ENCODE results near the gene CHCHD10.

CHCHD10 gene

DNA sequence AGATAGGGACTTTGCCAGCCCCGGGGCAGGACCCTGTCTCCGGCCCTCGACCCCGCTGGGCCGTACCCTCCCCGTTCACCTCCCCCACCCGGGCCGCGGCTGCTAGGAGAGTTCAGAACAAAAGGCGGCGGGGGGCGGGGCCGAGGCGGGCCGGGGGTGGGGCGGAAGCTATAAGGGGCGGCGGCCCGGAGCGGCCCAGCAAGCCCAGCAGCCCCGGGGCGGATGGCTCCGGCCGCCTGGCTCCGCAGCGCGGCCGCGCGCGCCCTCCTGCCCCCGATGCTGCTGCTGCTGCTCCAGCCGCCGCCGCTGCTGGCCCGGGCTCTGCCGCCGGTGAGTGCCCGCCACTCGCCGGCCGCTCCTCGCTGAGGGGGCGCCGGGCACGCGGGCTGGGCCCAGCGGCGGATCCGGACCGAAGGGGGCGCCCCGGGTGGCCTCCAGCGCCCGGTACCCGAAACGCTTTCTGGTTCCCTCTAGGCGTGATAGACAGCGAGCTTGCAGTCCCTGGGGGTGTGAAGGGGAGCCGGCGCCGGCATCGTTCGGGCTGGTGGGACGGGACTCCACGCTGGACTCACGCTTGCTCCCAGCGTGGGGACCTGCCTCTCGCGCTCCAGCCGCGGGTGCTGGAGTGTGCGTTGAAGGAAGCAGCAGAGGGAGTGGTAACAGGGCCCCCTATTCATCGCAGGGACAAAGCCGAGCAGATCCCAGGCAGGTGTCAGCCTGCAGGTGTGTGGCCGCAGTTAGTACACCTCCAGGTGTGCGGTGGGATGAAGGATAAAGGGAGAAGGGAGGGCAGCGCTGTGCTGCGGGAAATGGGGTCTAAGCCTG, 5.1 kb upstream of the CHCHD10 start, which contains the start of gene MMP11:
Gene MMP11, plus strand, starts transcription at position 201 of the 825 bp plus-strand sequence. Its CDS starts 22 bp downstream, at position 223.
- DNase-seq (ENCODE audit: low read depth in 2 of 2): peak in 1 of 2 donors; percentile 38

DNA sequence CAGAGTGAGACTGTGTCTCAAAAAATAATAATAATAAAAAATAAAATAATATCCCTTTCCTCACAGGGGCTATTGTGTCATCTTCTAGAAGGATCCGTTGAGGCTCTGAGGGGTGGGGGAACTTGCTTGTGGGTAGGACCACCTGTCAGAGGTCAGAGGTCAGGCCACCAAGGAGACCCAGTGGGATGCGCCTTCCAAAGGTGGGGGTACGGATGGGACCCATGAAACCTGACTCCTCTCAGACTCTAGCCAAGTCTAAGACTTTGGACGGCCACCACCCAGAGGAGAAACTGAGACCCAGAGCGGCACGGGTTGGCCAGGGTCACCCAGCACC, 4.5 kb upstream of the CHCHD10 start:
- no peak for DNase-seq (ENCODE audit: low read depth in 2 of 2)

DNA sequence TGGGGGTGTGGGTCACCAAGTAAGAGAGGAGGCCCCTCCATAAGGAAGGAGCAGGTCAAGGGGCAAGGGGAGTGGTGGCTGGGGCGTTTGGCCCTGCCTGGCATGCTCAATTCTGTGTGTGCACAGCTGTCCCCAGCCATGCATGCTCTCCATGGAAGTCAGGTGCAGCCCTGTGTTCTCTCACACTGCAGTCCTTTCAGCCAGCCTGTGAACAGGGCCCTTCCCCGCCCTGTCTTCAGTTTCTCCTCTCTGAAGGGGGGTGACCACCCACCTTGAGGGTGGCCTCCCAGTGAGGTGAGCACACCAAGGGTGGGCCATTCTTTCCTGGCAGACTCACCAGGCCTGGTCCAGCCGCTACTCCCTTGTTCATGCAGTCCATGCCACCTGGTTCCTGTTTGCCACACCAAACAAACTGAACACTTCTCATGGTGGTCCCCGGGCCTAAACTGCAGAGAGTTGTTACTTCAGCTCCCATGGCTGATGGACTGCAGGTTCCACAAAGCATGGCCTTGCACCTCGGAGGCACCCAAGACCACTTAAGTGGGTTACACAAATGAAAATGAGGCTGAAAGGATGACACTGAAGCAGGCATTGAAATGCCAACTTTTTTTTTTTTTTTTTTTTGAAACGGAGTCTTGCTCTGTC, 1.7 kb upstream of the CHCHD10 start:
- no peak for DNase-seq (ENCODE audit: low read depth in 2 of 2)

DNA sequence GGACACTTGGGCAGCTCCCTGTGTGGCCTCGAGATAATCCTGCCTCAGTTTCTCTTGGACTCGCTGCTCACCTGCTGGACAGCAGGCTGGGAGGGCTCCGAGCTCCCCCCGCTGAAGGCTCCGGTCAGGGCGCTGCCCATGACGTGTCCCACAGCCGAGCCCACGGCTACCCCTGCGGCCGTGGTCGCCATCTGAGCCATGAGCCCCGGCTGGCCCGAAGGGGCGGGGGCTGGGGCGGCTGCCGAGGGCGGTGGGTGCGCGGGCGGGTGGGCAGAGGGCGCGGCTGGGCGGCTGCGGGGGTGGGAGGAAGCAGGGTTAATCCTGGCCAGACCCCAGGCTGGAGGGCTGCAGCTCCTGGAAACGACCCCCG, 484 bp downstream of the CHCHD10 start:
- DNase-seq (ENCODE audit: low read depth in 2 of 2): no peak

DNA sequence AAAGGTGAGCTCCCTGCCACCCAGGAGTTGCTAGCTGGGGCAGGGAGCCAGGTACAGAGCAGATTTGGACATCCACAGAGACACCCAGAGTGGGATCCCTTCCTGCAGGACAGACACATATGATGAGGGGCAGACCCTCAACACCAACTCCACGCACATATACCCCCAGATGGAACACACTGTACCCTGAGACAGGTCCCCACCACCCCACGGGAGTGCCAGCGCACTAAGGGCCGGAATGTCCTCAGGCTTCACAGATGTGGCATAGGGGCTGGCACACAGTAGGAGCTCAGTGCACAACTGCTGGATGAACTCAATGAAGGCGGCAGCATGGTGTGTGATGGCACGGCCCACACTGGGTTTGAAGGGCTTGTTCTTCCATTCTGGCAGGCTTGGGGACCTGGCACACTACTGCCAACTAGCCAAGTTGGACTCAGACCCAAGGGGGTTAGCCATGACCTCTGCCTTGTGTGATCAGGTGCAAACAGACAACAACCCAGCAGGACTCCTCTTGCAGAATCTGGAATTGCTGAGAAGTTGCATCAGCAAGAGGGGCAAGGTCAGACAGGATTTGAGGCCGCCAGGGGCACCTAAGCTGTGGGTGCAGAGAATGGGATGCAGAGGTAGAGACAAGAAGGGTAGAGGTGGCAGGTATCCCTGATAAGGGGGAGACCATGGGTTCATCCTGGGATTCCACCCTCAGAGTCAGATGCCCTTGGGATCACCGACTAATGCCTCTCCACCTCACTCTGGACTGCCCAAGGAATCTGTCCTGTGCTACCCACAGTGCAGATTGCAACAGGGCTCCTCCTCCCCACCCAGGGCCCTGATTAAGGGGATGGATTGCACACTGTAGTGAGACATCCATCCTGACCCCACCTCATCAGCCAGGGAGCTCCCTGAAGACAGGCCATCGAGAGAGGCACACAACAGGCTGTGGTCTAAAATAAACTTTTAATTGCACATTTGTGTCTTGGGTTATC, 2.6 kb downstream of the CHCHD10 start:
- no peak for DNase-seq (ENCODE audit: low read depth in 2 of 2)

DNA sequence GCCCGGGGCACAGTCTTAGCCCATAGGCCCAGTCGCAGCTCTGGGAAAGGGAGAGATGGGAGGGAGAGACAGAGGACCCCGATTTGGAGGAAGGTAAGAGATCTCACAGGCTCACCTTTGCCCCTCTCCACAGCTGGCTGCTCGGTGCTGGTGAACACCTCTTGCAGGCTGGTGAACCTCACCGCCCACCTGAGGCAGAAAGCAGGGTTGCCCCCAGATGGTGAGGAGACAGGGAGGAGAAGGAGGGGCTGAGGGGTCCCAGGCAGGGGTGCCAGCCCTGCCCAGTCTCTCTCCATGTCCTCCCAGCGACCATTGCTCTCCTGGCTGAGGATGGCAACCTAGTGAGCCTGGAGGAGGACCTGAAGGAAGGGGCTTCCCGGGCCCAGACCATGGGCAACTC, 3.8 kb downstream of the CHCHD10 start:
- no peak for DNase-seq (ENCODE audit: low read depth in 2 of 2)

DNA sequence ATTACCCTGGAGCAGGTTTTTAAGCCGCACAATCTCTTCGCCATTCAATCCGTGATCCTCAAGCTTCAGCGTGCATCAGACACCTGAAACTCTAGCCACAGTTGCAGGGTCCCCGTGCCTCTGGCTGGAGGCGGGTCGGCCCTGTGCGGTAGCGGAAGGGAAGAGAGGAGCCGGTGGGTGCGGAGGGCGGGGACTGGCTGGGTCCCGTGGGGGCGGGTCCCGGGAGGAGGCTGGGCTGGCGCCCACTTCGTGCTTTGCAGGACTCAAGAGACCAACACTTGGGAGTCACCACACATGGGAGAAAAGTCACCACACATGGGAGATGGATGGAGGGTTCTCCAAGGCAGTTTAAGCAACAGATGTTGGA, 4.2 kb downstream of the CHCHD10 start:
- DNase-seq (ENCODE audit: low read depth in 2 of 2): no peak

DNA sequence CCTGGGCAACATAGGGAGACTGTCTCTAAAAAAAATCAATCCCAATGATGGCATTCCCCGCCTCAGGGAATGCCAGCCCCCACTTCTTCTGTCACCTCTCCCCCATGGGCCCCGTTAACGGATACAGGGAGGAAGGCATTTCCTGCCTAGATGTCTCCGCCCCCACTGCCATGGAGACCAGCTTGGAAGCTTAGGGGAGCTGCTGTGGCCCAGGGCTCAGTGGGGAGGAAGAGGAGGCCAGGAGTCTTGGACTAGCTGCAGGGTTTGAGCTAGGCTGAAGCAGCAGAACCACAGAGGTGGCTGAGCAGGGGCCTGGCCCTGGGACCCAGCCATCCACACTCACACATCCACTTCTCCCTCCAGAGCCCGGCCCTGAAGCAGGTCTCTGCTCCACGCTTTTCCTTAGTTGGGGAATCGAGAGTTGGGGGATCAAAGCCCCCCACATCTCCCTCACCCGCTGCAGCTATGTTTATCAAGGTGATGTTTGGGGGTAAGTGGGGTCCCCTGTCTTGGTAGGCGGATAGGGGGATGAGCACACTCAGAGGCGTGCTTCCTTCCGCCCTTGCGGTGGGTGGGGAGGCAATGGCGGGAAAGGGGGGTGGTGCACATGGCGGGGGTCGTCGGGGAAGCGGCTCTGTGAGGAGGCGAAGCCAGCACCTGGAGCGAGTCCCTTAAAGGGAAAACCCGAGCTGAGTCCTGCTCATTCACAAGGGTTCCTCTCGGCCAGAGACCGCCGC, 4.8 kb downstream of the CHCHD10 start, which contains the start of gene C22orf15:
Gene C22orf15, plus strand, starts transcription at position 149 of the 737 bp plus-strand sequence. Its CDS starts 317 bp downstream, at position 466.
- no peak for DNase-seq (ENCODE audit: low read depth in 2 of 2)

DNA sequence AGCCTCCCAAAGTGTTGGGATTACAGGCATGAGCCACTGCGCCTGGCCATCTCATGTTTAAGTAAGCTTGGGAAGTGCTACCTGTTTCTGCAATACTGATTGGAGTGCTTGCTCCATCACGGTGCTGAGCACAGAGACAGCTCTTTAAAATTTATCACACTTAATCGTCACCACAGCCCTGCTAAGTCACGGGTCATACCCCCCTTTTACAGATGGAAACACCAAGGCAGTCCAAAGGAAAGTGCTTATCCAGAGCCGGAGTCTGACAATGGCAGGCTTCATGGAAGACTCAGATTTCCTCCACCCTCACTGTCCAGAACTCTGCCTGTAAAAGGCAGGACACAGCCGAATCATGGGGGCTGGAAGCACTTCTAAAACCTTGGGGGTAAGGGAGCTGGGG, 7.7 kb downstream of the CHCHD10 start:
- no peak for DNase-seq (ENCODE audit: low read depth in 2 of 2)

DNA sequence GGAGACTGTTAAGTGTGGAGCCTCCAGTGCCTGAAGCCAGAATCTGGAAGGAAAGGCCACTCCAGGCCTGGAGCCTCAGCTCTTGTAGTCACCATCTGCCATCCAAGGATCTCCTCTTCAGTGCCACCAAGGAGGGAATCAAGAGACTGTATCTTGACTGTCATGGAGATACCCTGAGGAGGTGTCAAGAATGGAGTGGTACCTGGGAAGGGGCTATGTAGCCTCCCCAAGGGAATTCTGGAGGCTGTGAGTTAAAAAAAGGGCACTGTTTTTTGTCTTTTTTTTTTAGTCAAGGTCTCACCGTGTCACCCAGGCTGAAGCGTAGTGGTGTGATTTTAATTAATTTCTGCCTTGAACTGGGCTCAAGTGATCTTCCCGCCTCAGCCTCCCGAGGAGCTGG, 8.2 kb downstream of the CHCHD10 start:
- no peak for DNase-seq (ENCODE audit: low read depth in 2 of 2)

DNA sequence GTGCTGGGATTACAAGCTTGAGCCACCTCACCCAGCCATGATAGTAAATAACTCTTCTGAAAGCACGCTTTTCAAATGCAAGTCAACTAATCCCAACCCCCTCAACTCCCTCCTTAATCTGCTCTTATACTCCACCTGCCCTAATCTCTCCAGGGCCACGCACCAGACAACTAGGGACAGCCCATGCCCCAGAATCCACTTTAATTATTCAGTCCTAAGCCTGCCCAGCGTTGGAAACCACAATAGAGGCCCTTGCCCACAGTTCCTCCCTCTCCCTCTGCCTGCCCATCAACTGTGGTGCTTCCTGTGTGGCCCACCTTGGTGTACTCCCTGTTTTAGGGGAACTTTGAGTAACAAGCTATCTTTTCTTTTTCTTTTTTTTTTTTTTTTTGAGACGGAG, 10.9 kb downstream of the CHCHD10 start:
- no peak for DNase-seq (ENCODE audit: low read depth in 2 of 2)

DNA sequence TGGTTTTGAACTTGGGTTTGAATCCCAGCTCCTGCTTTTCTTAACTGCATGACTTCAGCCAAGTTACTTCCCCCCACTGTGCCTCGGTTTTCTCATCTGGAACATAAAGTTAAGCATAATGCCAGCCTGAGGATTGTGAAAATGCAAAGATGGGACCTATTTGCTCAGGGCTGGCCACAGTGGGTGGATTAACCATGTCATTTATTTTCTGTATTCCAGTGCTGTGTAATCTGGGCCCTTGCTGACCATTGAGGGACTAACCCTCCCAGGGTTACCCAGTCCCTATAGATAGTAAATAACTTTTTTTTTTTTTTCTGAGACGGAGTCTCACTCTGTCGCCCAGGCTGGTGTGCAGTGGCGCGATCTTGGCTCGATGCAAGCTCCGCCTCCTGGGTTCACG, 12.1 kb downstream of the CHCHD10 start:
- no peak for DNase-seq (ENCODE audit: low read depth in 2 of 2)

DNA sequence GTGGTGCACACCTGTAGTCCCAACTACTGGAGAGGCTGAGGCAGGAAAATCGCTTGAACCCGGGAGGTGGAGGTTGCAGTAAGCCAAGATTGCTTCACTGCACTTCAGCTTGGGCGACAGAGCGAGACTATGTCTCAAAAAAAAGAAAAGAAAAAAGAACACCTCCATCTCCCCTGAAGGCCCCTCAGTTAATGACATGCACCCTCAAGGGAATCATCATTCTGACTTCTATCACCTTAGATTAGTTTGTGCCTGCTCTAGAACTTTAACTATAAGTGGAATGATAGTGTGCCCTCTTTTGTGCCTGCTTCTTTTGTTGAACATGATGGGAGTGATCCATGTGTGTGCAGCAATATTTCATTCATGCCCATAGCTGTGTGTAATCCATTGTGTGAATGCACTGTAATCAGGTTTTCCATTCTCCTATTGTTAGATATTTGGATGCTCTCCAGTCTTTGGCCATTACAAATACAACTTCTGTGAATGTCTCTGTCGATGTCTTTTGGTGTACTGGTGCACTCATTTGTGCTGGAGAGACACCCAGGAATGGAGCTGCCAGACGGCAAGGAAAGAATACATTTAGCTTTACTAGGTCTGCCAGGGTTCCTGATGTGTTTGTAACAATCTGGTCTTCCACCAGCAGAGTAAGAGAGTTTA, 12.7 kb downstream of the CHCHD10 start:
- no peak for DNase-seq (ENCODE audit: low read depth in 2 of 2)

DNA sequence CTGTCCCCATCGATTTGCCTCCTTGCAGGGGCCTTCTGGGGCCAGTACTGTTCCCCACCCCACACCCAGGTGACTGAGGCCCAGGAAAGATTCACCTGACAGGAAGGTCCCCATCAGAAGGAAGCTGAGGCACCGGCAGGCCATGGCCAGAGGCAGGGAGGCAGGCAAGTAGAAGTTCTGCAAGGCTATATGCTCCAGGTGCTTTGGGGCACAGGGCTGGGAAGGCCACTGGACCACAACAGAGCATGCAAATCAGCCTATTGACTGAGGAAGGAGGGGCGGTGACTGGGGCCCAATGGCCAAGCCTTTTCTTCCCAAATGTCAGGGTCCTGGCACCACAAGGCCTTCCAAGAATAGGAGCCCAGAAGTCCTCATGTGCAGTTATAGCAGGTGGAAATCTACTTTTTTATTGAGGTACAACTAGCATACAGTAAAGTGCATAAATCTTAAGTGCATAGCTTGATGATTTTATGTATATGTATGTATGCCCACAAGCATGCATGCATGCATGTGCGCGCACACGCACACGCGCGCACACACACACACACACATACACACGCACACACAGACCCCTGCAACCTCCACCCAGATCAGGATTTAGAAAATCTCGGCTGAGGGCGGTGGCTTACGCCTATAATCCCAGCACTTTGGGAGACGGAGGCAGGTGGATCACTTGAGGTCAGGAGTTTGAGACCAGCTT, 13.4 kb downstream of the CHCHD10 start, which contains the start of gene VPREB3:
Gene VPREB3, minus strand, starts transcription at position 206 of the 700 bp plus-strand sequence. Its CDS starts 62 bp downstream, at position 144.
- DNase-seq (ENCODE audit: low read depth in 2 of 2): no peak

DNA sequence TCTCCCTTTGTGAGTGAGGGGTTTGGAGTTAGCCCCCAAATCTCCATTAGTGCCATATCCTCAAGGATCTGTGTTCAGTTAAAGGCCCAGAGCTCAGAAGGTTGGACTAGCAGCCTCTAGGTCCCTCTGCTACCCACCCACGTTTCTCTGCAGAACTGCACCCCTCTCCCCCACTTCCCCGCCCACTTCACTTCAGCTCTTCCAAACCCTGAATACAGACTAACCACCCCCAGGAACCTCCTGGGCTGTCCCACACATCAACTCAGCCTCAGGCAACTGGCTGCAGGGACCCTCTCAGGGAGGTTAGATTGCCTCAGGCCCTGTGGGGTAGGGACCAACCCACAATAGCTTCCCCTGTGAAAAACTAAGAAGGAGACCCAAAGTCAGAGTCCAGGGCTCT, 14.4 kb downstream of the CHCHD10 start:
- DNase-seq (ENCODE audit: low read depth in 2 of 2): no peak

DNA sequence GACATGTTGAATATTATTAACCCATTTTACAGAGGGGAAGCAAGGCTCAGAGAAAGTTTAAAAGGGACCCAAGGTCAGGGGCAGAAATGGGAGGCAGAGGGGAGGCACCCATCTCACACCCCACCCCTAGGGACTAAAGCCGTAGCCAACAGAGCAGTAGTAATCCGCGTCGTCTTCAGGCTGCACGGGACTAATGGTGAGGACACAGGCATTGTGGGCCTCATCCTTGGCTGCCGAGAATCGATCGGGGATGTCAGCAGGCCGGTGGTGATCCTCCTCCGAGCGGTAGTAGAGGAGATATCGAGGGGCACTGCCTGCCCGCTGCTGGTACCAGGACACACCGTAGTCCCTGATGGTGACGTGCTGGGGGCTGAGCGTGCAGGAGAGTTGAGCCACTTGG, 15.0 kb downstream of the CHCHD10 start:
- DNase-seq (ENCODE audit: low read depth in 2 of 2): no peak

DNA sequence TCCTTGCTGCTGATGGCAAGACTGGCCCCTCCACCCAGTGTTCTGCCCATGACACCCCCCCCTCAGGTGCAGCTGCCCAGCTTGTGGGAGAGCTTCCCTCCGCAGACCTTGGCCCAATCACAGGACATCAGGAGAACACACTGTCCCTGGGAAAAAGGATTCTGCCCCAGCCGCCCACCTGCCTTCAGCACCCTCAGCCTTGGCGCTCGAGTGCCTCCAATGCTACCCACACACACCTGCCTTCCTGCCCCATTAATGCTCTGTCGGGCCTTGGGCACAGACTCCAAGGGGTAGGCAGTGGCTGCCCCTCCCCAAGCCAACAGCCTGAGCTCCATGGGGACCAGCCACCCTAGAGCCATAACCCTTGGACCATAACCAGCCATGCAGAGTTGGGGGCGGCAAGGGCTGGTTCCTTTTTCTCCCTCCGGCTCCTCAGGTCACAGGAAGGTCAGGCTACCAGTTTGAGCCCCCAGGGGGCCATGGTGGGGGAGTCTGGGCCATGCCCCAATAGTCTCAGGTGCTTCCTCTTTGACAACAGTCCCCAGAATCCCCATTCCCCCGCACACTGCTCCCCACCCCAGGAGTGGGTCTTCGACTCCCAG, 15.6 kb downstream of the CHCHD10 start:
- no peak for DNase-seq (ENCODE audit: low read depth in 2 of 2)

DNA sequence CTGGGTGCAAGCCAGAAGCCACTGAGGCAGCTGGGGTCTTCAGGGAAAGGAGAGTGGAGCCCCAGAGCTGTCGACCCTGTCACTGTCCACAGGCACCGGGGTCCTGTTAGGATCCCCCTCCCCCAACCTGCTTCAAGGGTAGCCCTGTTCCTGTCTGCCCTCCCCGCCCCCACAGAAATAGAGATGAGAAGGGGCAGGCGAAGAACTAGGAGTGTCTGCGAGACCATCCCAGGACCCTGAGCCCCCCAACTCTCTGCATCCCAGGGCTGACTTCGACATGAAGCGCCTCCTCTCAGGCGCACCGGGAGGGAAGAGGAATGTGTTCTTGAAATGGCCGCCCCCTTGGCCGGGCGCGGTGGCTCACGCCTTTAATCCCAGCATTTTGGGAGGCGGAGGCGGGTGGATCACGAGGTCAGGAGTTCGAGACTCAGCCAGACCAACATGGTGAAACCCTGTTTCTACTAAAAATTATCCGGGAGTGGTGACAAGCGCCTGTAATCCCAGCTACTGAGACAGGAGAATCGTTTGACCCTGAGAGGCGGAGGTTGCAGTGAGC, 16.3 kb downstream of the CHCHD10 start:
- DNase-seq (ENCODE audit: low read depth in 2 of 2): no peak

DNA sequence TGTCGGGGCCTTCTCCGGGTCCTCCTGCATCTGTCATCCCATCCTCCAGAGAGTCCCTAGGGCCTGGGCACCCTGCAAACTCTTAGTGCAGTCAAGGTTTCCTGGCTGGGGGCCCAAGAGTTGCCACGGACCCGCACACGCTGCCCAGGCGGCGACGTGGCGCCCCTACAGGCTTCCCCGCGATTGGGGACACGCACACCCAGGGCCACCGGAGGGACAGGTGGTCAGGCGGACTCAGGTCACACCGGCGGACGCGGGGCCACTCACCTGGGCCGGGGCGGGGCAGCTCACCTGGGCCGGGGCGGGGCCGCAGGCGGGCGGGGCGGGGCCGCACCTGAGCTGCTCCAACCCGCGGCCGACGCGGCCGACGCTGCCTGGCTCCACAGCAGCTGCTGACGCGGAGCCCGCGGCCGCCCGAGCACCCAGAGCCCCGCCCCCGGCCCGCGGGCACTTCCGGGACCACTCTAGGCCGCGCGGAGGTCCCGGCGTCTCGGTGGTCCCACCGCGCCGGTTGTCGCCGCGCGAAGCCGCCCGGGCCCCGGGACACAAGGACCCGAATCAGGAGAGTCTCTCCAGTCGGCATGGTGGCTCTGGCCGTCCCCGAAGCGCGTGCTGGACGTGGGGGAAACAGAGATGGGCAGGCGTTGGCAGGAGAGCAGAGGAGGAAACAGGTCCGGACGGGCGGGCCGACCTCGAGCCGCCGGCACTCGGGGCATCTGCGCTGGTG, 16.9 kb downstream of the CHCHD10 start, which contains the start of gene ZNF70:
Gene ZNF70, minus strand, starts transcription at position 399 of the 727 bp plus-strand sequence. CDS start 5,972 bp downstream, outside the sequence.
- peak; percentile 62 to 67 for DNase-seq (ENCODE audit: low read depth in 2 of 2)
